Activated CD4-positive, alpha-beta T cell treated with anti-CD3 and anti-CD28 coated beads, Interleukin-2, Interleukin-4, amounts not matched to agents 100 ng/mL and 50 ng/mL, durations not matched to agents 16 hours and 8 hours (primary cell): ENCODE measurements around the gene RIMBP3C.
"Not testable (repeated sequence)": the region's sequence is repeated elsewhere in the genome, so short reads cannot be mapped to it uniquely, and the experiment has no call there.

Experiments used
- DNase-seq: peaks from one replicate; pipeline ENCODE4 v3.0.0-alpha.2; 2020; ENCODE audit warnings: low spot score

RIMBP3C gene

DNA sequence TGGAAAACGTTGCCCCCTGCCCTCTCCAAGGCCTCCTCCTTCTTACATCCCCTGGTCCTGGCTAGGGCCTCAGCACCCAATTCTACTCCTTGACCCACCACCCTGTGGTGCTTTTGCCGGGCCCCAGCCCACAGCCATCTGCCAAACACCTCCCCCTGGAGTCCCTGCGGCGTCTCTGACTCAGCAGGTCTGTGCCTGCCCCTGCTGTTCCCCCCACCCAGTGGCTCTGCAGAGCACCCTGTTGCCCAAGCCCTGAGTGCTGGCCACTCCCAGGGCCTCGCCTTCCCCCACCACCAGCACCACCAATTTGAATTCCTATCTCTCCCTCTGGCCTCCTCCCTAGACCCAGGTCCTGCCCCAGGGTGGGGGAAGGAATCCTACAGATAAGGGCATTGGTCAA is 19.7 kb downstream of the RIMBP3C start:
- DNase-seq = not testable (repeated sequence)

DNA sequence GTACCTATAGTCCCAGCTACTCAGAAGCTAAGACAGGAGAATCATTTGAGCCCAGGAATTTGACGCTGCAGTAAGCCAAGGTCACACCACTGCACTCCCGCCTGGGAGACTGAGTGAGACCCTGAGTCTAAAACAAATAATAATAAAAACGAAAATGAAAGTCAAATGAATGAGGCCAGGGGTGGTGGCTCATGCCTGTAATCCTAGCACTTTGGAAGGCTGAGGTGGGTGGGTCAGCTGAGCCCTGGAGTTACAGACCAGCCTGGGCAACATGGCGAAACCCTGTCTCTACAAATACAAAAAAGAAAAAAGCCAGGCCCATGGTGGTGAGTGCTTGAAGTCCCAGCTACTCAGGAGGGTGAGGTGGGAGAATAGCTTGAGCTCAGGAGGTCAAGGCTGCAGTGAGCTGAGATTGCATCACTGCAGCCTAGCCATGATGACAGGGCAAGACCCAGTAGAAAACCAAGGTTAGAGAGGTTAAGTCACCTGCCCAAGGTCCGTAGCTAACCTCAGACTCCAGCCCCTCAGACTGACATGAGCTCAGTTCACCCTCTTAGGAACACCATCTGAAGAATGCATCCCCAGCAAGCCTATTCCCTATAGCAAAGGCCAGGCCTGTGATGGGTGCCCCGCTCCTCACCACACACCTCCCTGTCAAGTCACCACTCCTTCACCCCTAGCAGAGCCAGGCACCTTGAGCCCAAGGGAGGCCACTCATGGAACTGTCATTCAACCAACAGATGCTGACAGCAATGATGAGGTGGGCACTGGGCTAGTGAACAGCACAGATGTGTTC is 24.4 kb downstream of the RIMBP3C start:
- not testable (repeated sequence) for DNase-seq

DNA sequence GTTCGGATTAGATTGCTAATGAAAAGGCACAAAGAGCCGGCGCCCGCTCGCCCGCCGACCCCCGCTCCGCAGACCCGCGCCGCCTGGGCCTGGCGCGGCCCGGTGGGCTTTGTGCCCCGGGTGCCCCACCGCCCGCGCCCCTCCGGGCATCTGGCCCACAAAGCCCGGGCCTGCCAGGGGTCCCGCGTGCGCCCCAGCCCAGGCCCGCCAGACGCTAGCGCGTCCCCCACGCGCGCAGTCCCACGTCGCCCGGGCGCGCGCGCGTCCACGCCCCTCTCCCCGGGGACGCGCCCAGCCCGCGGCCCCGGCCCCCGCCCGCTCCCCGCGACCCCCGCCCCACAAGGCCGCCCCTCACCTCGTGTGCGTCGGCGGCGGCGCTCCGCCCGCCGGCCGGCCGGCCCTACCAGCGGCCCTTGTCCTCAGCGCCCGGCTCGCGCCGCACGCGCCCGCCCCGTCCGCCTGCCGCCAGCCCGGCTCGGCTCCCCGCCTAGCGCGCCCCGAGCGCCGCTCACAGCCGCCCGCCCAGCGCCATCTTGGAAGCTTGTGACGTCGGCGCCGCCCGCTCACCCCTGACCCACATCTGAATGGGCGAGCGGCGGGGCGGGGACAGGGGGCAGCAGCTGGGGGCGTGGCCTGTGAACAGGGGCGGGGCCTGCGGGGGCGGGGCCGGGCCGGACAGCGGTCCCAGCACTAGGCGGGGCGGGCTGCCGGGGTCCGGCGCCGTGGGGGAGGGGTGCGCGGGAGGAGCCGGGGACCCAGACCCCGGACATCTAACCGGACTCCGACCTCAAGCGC is 34.1 kb downstream of the RIMBP3C start:
- not testable (repeated sequence) for DNase-seq

DNA sequence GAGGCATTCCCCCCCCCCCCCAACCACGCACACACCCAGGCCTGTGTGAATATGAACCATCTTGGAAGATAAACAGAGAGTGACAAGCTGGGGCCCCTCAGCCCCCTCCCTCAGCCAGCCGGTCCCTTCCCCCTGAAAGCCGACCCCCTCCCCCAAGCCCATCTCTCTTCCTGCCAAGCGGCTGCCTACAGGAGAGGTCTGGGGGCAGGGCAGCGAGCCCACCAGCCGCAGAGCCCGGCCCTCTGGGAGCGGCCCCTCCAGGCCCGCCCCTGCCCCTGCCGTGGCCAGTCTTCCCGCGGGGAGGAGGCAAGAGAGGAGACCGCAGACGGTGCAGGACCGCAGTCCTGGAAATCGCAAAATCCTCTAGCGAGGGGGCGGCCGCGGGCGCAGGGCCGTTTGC is 34.7 kb downstream of the RIMBP3C start:
- DNase-seq = not testable (repeated sequence)

DNA sequence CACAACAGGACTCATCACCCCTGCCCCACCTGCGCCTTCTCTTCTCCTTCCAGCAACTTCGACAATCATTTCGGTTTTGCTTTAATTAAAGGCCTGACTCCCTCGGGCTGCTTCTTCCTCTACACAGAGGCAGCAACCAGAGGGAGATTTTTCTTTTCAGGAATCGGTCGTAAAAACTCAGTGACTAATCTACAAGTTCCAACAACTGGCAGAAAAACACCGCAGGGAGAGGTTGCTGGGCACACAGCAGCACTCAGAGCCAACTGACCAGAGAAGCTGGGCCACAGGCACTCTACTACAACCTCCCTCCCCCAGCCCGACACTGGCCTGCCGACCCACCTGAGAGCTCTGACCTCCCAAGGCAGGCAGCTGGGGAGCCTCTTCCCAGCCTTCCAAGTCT is 36.0 kb downstream of the RIMBP3C start:
- DNase-seq = not testable (repeated sequence)

DNA sequence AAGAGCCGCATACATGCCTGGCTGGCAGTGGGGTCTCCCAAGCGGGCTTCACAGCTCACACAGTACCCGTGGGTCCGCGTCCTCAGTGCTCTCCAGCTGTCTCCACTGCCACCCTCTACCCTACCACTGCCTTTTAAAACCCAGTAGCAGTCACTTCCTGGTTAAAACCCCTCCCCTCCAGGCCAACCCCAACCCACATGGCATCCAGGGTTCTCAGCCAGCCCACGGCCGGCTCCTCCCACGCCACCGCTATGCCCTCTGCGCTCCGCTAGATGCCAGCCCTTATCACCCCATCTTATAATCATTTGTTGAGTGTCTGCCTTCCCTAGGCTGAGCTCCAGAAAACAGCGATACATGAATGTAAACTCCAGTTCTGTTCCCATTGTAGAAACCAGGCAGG is 37.1 kb downstream of the RIMBP3C start:
- DNase-seq = not testable (repeated sequence)

DNA sequence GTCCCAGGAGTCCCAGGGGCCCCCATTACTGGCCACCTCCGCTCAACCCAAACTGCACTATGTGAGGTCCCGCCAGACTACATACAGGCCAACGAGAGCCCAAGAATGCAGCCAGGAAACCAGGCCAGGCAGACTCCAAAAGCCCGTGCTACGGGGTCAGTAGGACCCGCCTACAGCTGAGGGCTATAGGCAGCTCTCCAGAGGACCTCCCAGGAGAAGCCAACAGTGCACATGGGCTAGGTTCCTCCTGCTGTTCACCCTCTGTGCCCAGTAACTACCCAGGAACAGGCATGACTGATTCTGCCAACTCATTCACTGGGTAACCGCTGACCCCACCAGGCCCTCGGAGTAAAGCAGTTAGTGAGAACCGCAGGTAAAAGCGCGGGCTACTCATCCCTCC is 39.2 kb downstream of the RIMBP3C start:
- not testable (repeated sequence) for DNase-seq

DNA sequence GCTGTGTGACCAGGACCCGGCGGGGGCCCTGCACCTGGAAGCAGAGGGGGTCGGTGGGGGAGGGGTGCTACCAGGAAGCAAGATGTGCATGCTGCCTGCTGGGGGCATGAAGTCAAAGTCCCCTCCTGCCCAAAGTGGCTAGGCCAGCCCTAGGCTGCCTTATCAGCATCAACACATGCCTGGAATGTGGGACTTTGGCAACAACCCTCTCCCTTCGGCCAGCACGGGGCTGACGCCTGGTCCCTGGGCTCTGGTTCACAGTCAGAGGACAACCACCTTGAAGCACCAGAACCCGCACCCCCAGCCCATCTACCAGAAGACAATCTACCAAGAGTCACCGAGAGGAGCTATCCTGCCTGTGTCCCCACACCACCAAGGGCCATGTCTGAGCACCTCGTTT is 40.9 kb downstream of the RIMBP3C start:
- not testable (repeated sequence) for DNase-seq

DNA sequence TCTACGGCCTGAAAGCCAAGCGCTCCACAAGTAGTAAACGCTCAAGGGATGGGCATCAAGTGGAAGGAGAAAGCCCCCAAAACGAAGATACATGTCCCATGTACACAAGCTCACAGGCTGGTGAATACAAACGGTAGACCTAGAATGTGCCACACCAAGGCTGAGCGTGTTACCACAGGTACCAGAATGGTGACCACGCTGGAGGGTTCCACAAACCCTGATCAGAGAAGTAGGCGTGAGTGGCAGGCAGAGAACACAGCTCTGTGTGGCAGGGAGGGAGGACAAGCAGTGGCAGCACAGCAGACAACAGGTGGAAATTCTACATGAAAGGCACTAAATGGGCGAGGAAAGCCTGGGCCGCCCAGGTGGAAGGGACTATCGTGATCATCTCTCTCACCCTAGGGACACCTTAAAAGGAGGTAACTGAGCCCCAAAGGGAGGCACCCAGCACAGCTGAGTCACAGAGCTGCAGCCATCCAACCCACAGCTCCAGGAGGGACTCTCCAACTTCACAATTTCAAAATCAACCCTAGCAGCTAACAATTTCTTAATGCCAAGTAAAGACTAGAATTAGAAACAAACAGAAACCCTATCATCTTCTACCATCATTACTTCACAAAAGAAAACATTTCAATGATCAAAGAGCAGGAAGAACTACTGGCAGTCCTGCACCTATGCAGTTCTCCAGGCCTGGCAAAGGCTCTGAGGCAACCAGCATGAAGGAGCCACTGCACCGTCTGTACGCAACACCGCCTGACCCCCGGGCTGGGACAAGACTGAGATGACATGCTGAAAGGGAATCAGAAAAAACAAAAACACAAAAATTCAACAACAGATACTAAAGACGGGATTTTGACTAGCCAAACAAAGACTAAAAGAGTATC is 51.4 kb downstream of the RIMBP3C start:
- DNase-seq = not testable (repeated sequence)

DNA sequence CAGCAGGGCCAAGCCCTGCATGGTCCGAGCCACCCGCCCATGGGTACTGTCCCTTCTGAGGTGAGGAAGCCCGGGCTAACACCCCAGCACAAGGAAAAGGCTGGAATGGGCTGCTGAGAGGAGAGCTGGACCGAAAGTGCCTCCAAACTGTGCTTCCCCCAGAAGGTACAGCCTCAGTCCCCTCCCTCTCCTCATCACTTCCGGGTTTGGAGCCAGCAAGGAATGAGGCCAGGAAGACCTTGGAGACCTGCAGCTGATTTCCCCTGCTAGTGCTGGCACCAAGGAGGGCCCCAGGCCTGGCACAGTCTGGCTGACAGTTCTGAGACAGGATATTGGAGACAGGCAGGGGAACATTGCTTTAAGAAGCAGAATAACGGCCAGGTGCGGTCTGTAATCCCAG is 52.8 kb downstream of the RIMBP3C start:
- not testable (repeated sequence) for DNase-seq

DNA sequence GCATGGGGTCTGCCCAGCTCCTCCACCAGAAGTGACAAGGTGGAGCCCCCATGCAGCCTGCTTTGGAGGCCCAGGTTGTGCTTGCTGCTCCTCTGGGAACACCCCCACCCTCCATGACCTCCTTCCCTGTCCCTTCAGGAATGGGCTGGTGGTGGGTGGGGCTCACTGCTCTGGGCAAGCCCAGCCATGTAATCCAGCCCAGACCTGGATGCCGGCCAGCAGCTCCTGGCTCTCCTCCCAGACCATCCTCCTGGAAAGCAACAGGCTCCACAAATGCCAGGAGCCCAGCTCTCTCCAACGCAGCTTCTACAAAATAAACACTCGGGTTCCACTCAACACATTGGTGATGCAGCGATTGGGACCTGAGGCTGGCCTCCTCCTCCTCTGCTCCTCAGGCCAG is 53.3 kb downstream of the RIMBP3C start:
- DNase-seq = not testable (repeated sequence)
